Activated T-cell treated with anti-CD3 and anti-CD28 coated beads, Interleukin-2, amount 50 U/mL, for 4 hours (primary cell): ENCODE measurements around the gene ECE2. TPM values are rescaled to one million over a fixed set of nuclear protein-coding genes. Genes with fewer than 3 reads are reported as not detected.

Experiments used
- ATAC-seq, 2 donors: fragments of 200-7000 bp; cut with Tn5 transposase; one replicate each; pipeline ENCODE4 v1.10.0; 2021
- DNase-seq: peaks from one replicate; pipeline ENCODE4 v3.0.0-alpha.2; 2020
- H3K27me3 Mint-ChIP-seq: one replicate; pipeline ENCODE4 v1.8.0; 2021; ENCODE audit warnings: low read depth, mixed read lengths
- H3K36me3 Mint-ChIP-seq: one replicate; pipeline ENCODE4 v1.8.0; 2022; ENCODE audit warnings: mixed read lengths; ENCODE audit not compliant: insufficient read depth
- H3K4me1 Mint-ChIP-seq: one replicate; pipeline ENCODE4 v1.8.0; 2021; ENCODE audit warnings: low read depth, mixed read lengths
- H3K4me3 Mint-ChIP-seq: one replicate; pipeline ENCODE4 v1.8.0; 2021; ENCODE audit warnings: mild to moderate bottlenecking, moderate library complexity, mixed read lengths
- H3K9me3 Mint-ChIP-seq: one replicate; pipeline ENCODE4 v1.8.0; 2021; ENCODE audit warnings: mixed read lengths
- total RNA-seq, 3 donors: library from RNA; stranded (reverse); gene quantifications; one replicate each; pipeline ENCODE4 v1.2.1, GENCODE V29; 2021

ECE2 gene
- total RNA-seq, 3 donors from 2014 or later: not detected

DNA sequence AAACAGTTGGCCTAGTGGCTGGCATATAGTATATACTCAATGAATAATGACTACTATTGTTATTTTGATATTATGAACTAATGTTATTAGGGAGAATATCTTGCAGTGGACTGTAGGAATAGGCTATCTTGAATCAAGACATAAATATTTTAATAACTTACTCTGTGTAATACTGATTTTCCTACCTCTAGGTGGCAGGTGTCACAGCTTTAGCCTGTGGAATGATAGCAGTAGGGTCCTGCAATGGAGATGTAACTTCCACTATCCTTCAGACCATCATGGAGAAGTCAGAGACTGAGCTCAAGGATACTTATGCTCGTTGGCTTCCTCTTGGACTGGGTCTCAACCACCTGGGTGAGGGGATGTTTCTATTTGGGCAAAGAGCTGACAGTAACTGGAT is 29.8 kb downstream of the ECE2 start:
- H3K36me3 Mint-ChIP-seq: peaks cover 69% of the 10 kb centered on the region
- H3K27me3 Mint-ChIP-seq: no peaks in the 10 kb centered on the region
- H3K4me3 Mint-ChIP-seq: no peak overlapping the region
- H3K4me1 Mint-ChIP-seq: peaks cover 14% of the 10 kb centered on the region
- no peak for DNase-seq
- peak in 1 of 2 donors; percentile 54 for ATAC-seq
- H3K9me3 Mint-ChIP-seq: no peaks in the 10 kb centered on the region

DNA sequence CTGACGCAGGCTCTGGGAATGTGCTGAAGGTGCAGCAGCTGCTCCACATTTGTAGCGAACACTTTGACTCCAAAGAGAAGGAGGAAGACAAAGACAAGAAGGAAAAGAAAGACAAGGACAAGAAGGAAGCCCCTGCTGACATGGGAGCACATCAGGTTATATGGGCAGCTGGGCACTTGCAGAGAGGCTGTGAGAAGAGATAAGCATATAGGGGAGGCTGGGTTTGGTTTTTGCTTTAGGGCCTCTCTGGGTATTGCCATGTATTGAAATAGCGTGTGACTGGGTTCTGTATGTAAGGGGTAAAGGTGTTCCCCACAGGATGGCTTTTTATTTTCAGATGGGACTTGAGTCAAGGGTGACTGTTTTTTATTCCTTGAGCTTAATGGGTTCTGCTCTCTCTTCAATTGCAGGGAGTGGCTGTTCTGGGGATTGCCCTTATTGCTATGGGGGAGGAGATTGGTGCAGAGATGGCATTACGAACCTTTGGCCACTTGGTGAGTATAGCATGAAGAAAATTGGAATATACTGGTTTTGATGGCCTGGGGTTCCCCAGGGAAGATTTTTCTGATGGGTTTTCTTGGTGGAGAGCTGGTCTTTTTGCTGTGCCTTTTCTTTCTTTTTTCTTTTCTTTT is 30.6 kb downstream of the ECE2 start:
- ATAC-seq (no peak), DNase-seq (no peak)
- Mint-ChIP-seq H3K36me3 (peaks cover 65% of the 10 kb centered on the region), H3K27me3 (no peaks in the 10 kb centered on the region), H3K4me1 (peaks cover 9% of the 10 kb centered on the region), H3K9me3 (no peaks in the 10 kb centered on the region), H3K4me3 (no peak overlapping the region)

DNA sequence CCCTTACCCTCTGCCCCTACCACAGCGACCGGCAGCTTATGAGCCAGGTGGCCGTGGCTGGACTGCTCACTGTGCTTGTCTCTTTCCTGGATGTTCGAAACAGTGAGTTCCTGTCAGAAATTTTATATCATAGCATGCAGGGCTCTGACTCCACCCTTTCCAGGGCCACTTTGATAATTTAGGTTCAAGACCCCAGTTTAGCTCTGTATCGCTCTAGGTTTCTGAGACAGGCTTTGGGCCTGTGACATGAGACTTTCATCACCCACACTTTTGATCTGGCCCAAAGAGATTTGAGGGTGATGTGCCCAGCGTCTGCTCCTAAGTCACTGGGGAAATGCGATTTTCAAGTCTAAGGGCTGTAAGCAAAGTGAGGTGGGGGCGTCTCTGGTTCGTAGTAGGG is 32.1 kb downstream of the ECE2 start:
- no peaks in the 10 kb centered on the region for H3K27me3 Mint-ChIP-seq
- H3K9me3 Mint-ChIP-seq: no peaks in the 10 kb centered on the region
- ATAC-seq (no peak), DNase-seq (no peak)
- H3K4me3 Mint-ChIP-seq: no peak overlapping the region
- peaks cover 54% of the 10 kb centered on the region for H3K36me3 Mint-ChIP-seq
- no peaks in the 10 kb centered on the region for H3K4me1 Mint-ChIP-seq

DNA sequence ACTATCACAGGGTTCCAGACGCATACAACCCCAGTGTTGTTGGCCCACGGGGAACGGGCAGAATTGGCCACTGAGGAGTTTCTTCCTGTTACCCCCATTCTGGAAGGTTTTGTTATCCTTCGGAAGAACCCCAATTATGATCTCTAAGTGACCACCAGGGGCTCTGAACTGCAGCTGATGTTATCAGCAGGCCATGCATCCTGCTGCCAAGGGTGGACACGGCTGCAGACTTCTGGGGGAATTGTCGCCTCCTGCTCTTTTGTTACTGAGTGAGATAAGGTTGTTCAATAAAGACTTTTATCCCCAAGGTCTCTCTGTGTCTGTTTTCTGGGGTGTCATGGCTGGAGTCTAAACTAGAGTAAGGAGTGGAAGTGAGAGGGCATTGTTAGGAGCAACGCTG is 32.9 kb downstream of the ECE2 start:
- Mint-ChIP-seq H3K4me3 (no peak overlapping the region), H3K36me3 (peaks cover 46% of the 10 kb centered on the region), H3K9me3 (no peaks in the 10 kb centered on the region), H3K27me3 (no peaks in the 10 kb centered on the region), H3K4me1 (no peaks in the 10 kb centered on the region)
- ATAC-seq (no peak), DNase-seq (no peak)

DNA sequence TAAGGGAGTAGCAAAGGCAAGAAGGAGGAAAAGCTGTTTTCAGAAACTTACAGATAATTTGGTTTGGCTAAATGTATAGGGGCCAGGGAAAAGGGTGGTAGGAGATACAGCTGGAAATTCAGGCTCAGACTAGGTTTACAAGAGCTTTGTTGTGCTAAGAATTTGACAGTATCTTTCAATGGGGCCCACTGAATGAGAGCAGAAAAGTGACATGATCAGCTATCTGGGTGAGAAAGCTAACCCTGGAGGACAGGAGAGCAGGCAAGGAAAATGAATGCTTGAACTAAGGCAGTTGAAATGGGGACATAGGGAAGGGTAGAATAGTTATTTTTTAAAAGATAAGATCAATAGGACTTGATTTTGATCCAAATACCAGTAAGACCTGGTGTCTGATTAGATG is 35.8 kb downstream of the ECE2 start:
- Mint-ChIP-seq H3K27me3 (no peaks in the 10 kb centered on the region), H3K36me3 (peaks cover 32% of the 10 kb centered on the region), H3K9me3 (no peaks in the 10 kb centered on the region), H3K4me1 (peaks cover 7% of the 10 kb centered on the region), H3K4me3 (no peak overlapping the region)
- ATAC-seq (no peak), DNase-seq (no peak)

DNA sequence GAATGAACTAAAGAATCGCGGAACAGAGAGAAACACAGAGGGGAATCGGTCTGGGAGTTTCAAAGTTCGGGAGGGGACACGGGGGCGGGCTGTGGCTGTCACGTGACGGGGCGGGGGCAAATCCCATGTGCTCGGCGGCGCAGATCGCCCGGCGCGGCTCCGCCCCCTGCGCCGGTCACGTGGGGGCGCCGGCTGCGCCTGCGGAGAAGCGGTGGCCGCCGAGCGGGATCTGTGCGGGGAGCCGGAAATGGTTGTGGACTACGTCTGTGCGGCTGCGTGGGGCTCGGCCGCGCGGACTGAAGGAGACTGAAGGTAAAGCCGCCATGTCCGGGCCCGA is 38.5 kb downstream of the ECE2 start, which contains the start of gene EIF4G1:
EIF4G1 (plus strand) TSS at position 244 of the 337 bp plus-strand sequence. CDS start 1,191 bp downstream, outside the sequence.
- DNase-seq: peak; percentile 91
- peak; percentile 83 to 86 for ATAC-seq
- H3K36me3 Mint-ChIP-seq: peaks cover 26% of the 10 kb centered on the region

DNA sequence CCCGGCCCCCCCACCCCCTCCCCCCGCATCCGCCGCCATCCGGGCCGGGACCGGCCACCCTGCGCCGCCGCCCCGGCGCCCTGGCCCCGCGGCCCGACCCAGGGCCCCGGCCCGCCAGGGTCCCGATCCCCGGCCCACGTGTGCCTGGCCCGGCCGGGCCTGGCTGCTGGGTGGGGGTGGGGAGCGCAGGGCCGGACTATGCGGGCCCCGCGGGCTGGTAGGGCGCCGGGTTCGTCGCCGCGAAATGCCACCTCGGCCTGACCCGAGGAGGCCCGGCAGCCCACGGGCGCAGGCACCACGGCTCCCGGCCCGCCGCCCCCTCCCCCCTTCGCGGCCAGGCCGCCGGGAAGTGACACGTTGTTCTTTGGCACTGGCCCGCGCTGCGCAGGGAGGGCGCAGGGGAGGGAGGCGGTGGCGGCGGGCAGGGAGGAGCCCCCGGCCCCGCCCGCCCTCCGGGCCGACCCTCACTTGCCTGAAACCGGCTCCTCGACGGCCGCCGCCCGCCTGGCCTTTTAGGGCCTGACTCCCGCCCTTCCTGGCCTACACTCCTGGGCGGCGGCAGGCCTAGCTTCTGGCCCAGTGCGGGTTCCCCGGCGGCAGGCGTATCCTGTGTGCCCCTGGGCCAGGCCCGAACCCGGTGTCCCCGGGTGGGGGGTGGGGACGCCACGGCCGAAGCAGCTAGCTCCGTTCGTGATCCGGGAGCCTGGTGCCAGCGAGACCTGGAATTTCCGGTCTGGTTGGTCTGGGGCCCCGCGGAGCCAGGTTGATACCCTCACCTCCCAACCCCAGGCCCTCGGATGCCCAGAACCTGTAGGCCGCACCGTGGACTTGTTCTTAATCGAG is 39.1 kb downstream of the ECE2 start:
- H3K36me3 Mint-ChIP-seq: peaks cover 27% of the 10 kb centered on the region
- DNase-seq: peak; percentile 61
- peak overlapping the region; percentile 87 for H3K4me3 Mint-ChIP-seq
- H3K27me3 Mint-ChIP-seq: no peaks in the 10 kb centered on the region
- no peaks in the 10 kb centered on the region for H3K9me3 Mint-ChIP-seq
- H3K4me1 Mint-ChIP-seq: peaks cover 32% of the 10 kb centered on the region
- ATAC-seq: peak; percentile 66 to 67

More for the DNA sequence above, 38.5 kb downstream of the ECE2 start, which contains the start of gene EIF4G1:
- Mint-ChIP-seq H3K4me1 (peaks cover 28% of the 10 kb centered on the region), H3K9me3 (no peaks in the 10 kb centered on the region), H3K27me3 (no peaks in the 10 kb centered on the region), H3K4me3 (peak within 1 kb of the TSS; percentile 87)

DNA sequence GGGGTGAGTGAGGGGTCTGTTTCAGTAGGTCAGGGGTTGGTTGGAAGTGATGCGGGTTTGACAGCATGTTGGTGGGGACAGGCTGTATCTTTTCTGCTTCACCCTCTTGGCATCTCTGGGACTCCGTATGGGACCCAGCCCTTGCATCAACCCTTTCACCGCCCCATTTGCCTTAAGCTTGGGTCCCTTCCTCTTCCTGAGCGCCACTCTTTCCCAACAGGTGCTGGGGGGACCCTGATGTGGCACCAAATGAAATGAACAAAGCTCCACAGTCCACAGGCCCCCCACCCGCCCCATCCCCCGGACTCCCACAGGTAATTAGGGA is 39.7 kb downstream of the ECE2 start:
- H3K27me3 Mint-ChIP-seq: no peaks in the 10 kb centered on the region
- ATAC-seq (no peak), DNase-seq (no peak)
- H3K36me3 Mint-ChIP-seq: peaks cover 27% of the 10 kb centered on the region
- no peaks in the 10 kb centered on the region for H3K9me3 Mint-ChIP-seq
- H3K4me1 Mint-ChIP-seq: peaks cover 32% of the 10 kb centered on the region
- H3K4me3 Mint-ChIP-seq: peak overlapping the region; percentile 87

DNA sequence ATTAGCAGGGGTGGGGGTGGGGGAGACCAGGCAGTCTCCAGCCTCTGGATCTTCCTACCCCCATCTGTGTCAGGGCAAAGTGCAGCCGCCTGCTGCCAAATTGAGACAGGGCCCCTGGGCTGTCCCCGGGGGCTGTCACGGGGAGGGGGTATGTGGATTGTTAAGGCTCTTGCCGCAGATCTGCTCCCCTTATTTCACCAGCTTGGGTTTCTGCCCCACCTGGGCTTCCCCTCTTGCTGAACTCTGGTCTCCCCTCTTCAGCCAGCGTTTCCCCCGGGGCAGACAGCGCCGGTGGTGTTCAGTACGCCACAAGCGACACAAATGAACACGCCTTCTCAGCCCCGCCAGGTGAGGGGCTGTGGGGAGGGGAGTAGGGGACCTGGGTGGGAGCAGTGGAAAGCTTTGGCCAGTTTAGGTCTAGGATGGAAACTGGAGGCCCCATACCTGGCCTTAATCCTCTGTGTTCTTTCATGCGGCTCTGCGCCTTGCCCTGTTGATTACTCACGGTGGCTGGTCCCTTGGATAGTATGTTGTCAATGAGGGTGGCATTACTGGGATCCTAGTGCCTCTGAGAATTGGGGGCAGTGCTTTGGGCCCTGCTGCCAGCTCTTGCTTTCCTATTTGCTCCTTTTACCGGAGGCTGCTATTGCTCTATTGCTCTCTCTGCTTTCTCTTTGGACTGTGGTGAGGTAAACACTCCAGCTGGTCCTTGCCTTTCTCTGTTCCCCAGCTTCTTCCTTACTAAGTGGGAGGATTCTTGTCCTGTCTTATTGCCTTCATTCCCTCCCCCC is 40.2 kb downstream of the ECE2 start:
- peaks cover 32% of the 10 kb centered on the region for H3K4me1 Mint-ChIP-seq
- no peaks in the 10 kb centered on the region for H3K27me3 Mint-ChIP-seq
- H3K9me3 Mint-ChIP-seq: no peaks in the 10 kb centered on the region
- DNase-seq (no peak), ATAC-seq (no peak)
- H3K36me3 Mint-ChIP-seq: peaks cover 32% of the 10 kb centered on the region
- H3K4me3 Mint-ChIP-seq: peak overlapping the region; percentile 87

DNA sequence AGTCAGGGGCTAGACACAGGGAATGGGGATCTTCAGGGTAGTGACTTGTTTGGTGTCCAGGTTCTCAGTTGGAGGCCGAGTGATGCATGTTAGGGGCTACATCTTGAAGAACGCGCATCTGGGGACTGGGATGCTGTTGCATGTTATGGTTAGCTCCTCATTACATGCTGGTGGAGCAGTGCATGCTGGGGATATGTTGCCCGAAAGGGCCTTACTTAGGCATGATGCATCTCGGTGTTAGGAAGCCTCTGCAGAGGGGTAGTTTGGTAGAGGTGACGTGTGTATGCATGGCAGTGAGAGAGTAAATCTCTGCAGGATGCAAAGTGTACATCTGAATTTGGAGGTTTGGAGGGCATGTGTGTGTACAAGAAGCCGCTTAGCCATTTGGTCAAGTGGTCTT is 41.0 kb downstream of the ECE2 start:
- ATAC-seq: no peak
- peaks cover 32% of the 10 kb centered on the region for H3K4me1 Mint-ChIP-seq
- H3K9me3 Mint-ChIP-seq: no peaks in the 10 kb centered on the region
- H3K36me3 Mint-ChIP-seq: peaks cover 39% of the 10 kb centered on the region
- peak overlapping the region; percentile 87 for H3K4me3 Mint-ChIP-seq
- no peak for DNase-seq
- H3K27me3 Mint-ChIP-seq: no peaks in the 10 kb centered on the region

DNA sequence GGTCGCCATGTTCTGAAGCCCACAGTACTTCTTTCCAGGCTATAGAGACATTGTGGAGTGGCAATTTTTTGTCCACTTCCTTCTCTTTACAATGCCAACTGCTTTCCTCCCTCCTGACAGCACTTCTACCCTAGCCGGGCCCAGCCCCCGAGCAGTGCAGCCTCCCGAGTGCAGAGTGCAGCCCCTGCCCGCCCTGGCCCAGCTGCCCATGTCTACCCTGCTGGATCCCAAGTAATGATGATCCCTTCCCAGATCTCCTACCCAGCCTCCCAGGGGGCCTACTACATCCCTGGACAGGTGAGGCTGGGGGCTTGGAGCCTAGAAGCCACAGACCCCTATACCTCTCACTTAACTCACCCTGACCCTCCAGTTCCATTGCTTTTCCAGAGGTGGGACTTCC is 41.4 kb downstream of the ECE2 start:
- peak overlapping the region; percentile 87 for H3K4me3 Mint-ChIP-seq
- ATAC-seq: no peak
- no peaks in the 10 kb centered on the region for H3K27me3 Mint-ChIP-seq
- no peak for DNase-seq
- peaks cover 32% of the 10 kb centered on the region for H3K4me1 Mint-ChIP-seq
- peaks cover 39% of the 10 kb centered on the region for H3K36me3 Mint-ChIP-seq
- H3K9me3 Mint-ChIP-seq: no peaks in the 10 kb centered on the region

DNA sequence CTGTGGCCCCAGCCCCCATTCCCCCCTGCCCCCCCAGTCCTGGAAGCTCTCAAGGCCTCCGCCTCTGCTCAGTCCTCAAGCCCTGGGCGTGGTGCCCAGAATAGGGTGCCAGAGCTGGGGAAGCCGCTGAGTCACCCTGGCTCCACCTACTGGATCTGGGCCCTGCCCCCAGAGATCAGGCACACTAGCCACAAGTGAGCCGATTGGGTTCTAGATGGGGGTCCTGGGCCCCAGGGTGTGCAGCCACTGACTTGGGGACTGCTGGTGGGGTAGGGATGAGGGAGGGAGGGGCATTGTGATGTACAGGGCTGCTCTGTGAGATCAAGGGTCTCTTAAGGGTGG is 44.3 kb downstream of the ECE2 start:
- Mint-ChIP-seq H3K4me1 (peaks cover 36% of the 10 kb centered on the region), H3K9me3 (no peaks in the 10 kb centered on the region), H3K4me3 (no peak overlapping the region), H3K27me3 (no peaks in the 10 kb centered on the region), H3K36me3 (peaks cover 58% of the 10 kb centered on the region)
- DNase-seq (peak; percentile 52), ATAC-seq (peak; percentile 57 to 60)

DNA sequence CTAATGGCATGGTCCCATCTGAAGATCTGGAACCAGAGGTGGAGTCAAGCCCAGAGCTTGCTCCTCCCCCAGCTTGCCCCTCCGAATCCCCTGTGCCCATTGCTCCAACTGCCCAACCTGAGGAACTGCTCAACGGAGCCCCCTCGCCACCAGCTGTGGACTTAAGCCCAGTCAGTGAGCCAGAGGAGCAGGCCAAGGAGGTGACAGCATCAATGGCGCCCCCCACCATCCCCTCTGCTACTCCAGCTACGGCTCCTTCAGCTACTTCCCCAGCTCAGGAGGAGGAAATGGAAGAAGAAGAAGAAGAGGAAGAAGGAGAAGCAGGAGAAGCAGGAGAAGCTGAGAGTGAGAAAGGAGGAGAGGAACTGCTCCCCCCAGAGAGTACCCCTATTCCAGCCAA is 45.8 kb downstream of the ECE2 start:
- Mint-ChIP-seq H3K4me3 (no peak overlapping the region), H3K27me3 (no peaks in the 10 kb centered on the region)

DNA sequence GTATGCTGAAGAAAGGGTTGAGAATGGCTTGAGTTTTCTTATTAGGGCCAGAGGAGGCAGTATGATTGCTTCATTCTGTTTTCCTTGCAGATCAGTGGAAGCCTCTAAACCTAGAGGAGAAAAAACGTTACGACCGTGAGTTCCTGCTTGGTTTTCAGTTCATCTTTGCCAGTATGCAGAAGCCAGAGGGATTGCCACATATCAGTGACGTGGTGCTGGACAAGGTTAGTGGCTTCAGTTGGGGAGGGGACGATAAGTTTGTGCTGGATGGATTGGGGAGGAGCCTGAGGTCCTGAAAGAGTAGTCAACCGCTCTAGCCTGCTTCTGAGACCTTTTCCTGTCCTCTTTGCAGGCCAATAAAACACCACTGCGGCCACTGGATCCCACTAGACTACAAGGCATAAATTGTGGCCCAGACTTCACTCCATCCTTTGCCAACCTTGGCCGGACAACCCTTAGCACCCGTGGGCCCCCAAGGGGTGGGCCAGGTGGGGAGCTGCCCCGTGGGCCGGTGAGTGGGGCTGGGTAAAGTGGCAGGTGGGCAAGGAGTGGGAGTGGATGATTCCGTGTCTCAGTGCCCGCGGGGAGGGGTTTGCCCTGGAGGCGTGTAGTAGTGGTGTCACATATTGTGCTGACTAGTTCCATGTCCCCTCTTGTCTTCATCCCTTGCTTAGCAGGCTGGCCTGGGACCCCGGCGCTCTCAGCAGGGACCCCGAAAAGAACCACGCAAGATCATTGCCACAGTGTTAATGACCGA is 47.1 kb downstream of the ECE2 start:
- no peak for DNase-seq
- H3K27me3 Mint-ChIP-seq: no peaks in the 10 kb centered on the region
- H3K9me3 Mint-ChIP-seq: no peaks in the 10 kb centered on the region

More for the DNA sequence above, 45.8 kb downstream of the ECE2 start:
- H3K36me3 Mint-ChIP-seq: peaks cover 65% of the 10 kb centered on the region
- DNase-seq (no peak), ATAC-seq (no peak)
- H3K9me3 Mint-ChIP-seq: no peaks in the 10 kb centered on the region
- H3K4me1 Mint-ChIP-seq: peaks cover 40% of the 10 kb centered on the region

More for the DNA sequence above, 47.1 kb downstream of the ECE2 start:
- Mint-ChIP-seq H3K36me3 (peaks cover 66% of the 10 kb centered on the region), H3K4me1 (peaks cover 27% of the 10 kb centered on the region), H3K4me3 (no peak overlapping the region)
- no peak for ATAC-seq
